NCI-H2227 (cell line): ENCODE data around the gene GSDME.
A peak's percentile ranks its signal among the peaks of the same experiment; 100 is the strongest.

Experiments used
- DNase-seq: peaks from one replicate; lab custom pipeline; 2025; ENCODE audit not compliant: unreplicated experiment; lab: John Stamatoyannopoulos, UW

Gene GSDME

DNA sequence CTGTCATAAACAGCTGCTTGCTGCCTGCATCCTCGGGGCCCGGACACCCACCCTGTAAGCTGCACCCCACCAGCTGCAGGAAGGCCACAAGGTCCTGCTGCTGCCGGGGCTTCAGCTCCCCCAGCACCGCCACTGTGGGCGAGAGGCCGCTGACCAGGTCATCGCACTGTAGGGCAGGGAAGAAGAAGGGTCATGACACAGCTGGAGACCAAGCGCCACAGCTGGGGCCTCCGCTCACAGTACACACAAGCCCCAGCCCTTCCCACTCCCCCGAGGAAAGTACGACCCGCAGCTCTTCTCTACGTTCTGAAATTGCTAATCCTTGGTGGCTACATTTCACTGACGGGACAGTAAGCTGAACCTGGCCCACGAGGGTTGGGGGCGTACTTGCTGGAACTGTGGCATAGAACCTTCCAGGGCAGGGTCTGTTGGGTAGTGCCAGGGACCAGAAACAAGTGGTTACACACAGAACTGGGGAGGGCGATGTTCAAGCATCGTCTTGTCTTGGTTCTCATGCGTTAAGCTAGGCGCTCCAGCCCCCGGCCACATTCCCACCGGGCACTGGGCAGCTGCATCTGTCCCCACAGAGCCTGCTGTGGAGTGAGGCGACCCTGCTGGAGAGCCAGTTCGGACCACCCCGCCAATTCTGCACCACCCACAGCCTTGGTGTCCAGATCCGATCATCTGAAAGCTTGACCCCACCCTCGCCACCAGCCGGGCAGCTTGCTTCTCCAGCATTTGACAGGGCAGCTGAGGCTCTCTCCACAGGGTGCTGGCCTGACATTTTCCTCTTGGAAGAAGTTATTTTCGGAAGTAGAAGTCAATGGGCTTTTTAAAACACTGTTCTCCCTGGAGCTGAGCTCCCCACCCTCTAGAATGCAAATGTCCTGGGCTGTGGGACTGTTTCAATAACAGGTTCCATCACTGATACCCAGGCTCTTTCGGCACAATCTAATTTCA, 50.8 kb downstream of the GSDME start:
- no peak for DNase-seq

DNA sequence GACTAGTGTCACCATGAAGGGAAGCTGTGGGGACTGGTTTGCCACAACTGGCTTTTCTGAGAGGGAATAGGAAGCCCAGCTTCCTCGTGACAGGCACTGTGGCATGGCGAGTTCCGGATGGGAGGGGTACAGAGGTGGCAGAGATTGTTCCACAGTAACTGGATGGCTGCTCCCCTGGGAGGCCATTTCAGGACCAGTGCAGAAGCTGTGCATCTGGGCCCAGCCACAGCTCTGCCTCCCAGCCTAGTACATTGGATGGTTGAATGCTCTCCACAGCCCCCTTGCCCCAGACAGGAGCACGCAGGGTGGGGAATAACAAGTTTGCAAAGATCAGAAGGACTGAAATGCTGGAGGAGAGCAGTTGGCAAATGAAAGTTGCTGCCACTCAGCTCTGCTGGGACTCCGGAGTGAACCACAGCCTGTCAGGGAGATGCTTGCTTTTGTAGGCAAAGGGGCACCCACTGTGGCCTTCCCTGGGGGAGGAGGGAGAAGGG, 51.8 kb downstream of the GSDME start:
- DNase-seq: no peak

DNA sequence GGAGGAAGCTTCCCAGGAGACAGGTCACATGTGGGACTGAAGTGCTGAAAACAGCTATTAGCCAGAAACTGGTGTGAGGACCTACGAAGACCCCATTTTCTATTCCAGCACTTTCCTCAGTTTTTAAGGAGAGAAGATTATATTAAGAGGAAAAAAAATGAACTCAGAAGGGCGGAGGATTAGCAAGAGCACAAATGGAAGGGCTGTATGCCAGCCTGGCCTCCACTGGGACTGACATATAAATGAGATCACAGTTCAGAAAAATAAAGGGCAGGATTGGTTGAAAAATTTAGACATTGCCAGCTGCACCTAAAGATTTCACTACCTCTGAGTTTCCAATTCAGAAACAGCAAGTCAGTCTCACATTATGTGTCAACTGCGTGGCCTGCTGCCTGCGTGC, 53.0 kb downstream of the GSDME start:
- no peak for DNase-seq

- no peak for DNase-seq
Measured at GRCh38 chr7:24703296-24703695, 54.0 kb downstream of the GSDME start.

DNA sequence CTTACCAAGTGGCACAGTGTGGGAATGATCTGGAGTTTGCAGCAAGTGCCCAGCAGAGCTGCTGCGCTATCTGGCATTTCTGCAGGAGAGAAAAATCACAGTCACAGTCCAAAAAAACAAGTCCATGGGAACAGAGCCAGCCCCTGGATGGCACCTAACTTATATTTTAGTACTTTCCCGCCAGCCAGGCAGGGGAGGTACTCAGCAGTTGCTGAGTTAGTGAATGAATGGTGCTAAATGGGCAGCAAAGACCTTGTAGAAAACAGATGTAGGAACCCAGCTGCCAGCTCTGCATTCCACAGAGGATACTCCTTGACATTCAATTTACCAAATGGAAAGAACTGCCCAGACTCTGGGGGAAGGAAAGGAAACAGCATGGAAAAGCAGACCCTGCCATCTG, 54.5 kb downstream of the GSDME start:
- no peak for DNase-seq

DNA sequence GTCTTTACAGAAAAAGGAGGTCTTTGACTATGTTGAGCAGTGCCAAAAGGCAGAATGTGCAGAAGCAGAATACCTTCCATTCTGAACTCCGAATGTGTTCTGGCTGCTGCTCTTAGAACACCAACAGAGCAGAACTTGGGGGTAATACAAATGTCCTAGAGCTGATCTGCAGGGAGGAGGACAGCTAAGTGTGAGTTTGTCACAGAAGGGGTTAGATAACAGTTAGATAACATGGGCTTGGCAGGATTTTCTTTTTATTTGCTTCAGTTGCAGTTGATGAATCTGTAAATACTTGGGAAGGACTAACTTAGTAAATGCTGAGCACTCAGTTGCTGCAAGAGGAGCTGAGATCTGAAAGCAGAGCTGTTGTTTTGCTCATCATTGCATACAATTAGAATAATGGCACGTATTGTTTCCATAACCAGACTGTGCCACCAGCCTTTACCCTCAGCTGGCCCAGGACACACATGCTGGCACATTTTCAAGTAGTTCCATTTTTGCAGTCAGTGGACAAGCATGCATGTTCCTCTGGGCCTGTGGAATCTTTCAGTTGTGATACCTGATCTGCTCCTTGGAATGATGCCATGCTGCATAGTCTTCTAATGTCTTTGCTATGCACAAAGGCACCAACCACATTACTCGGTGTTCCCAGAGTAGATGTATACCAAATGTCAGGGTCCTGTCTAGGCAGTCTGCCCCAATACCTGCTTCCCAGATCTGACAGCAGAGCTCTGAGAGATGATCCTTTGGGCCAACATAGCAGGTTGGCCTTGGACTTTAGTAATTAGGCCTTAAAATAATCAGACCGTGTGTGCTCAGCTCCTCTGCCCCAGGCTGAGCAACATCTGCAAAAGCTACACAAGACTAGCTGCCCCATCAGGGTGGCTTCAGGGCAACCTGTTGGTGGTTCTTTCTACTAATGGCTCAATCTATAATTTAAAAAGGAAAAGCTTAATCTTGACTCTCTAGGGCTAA, 55.7 kb downstream of the GSDME start:
- DNase-seq: no peak

DNA sequence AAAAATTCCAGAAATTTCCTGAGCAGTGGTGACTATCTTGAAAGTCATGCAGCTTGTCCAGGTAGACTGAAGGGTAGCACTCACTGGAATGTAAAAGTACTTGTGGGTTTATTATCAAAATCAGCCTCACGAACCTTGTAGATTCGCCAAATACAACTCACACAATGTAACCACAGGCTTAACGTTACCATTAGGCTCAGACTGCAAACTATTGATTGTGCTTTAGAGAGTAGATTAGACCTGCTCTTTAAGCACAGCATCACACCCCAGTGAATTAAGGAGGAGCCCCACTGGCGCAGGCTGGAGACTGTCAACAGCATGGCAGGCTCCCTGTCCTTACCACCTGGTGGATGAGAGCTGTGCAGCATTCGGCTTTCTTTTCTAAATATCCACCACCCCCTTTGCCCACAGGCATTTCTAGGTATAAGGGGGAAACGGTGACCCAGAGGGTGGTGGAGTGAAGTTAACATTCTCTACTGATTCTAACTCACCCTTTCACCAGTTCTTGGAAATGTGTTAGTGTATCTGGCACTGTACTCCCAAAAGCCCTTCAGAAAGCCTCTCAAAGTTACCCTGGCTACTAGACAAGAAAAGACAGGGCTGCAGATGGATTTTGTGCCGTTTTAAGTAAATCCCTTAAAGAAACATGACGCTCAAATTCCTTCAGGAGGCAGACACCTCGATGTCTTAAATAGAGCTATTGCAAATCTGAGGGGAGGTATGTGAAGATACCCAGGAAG, 56.6 kb downstream of the GSDME start:
- DNase-seq: no peak

- peak; percentile 7 for DNase-seq
Measured at GRCh38 chr7:24698531-24699266, 58.6 kb downstream of the GSDME start.

DNA sequence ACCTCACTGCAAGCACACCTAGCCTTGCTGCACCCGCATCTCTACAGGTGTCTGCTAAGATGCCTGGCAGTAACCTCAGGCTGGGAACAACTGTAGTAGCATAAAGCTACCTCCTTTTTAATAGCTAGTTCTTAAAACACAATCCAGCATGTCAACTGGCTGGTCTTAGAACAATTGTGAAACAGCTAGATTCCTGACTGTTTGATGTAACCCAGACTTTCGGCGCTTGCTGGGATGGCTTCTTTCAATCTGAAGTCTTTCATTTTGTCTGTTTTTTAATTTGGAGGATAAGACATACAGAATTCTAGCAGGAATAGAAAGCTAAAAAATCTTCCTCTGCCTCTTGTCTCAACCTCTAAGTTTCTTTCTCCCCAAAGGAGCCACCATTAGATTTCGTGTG, 59.8 kb downstream of the GSDME start:
- DNase-seq: no peak

GRCh38 chr7:24692592-24692991, 64.7 kb downstream of the GSDME start:
- no peak for DNase-seq

GRCh38 chr7:24690251-24690650, 67.0 kb downstream of the GSDME start:
- no peak for DNase-seq

DNA sequence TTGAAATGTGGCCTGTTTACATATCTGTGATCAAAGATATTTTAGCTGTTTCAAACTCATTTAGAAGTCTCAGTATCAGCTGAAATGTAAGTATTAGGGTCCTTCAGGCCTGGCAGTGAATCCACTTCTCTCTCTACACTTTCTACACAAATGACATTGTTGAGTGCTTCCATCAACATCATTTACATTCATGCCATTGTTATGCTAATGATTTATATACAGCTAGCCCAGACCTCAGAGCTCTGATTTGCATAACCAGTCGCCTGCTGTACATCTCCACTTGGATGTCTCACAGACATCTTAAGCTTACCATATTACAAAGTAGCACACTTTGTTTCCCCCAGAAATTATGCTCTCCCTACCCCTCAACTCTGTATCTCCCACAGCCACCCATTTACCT, 71.6 kb downstream of the GSDME start:
- DNase-seq: no peak

- no peak for DNase-seq
Measured at GRCh38 chr7:24670782-24671181, 86.5 kb downstream of the GSDME start.

DNA sequence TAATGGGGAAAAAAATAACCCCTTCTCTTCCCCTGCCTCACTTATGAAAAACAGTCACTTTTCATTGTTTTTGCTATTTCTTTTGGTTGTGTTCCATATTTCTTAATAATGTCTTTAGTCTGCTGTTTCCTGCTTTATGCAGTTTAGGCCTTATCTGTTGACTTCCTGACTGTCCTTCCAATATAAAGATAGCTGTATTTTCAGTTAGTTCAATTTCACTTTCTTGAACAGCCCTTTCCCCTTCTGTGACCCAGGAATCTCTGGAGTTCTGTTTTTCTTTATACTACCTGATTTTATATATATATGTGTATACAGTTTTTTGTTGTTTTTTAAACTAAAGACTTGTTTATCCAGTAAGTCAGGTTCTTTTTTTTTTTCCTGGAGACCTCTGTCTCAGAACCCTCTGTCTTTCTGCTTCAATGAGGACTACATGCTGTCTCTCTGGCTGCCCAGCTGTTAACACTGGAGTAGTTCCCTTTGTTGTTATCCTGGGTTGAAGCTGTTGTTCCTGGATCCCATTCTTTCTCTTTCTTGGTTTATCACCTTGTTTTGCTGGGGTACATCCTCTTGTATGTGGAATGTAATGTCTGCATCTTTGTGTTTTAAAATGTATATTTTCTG, 87.2 kb downstream of the GSDME start:
- no peak for DNase-seq

DNA sequence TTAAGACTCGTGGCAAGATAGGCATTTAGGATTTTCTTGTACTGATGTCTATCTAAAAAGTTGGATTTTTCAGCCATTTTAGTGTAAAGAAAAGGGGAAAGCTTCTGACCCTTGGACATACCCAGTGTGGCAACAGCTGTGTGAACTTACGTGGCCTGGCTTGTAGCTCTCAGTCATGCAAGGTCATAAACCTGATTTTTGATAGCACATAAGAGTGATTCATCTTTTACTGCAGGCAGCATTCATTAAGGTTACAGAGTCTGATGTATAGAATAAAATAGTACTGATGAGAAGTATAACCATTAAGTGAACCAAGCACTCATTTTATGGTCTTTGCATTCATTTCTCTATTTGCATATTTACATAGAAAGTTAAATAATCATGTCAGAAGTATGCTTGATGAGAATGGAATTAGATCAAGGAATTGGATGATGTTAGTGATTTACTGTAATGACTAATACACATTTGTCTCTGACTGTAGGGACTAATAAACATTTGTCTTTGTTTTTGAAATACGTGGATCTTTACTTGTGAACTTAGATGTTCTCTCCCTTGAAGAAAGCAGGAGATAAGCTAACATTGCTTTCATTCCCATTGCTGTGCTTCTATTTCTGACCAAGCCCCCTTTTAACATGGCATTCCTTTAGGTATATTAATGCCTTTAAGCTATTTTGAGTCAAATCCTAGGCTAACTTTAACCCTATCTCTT, 88.2 kb downstream of the GSDME start:
- DNase-seq: no peak

GRCh38 chr7:24665564-24666294, 91.5 kb downstream of the GSDME start:
- peak; percentile 32 for DNase-seq

- no peak for DNase-seq
Measured at GRCh38 chr7:24660546-24660945, 96.7 kb downstream of the GSDME start.

DNA sequence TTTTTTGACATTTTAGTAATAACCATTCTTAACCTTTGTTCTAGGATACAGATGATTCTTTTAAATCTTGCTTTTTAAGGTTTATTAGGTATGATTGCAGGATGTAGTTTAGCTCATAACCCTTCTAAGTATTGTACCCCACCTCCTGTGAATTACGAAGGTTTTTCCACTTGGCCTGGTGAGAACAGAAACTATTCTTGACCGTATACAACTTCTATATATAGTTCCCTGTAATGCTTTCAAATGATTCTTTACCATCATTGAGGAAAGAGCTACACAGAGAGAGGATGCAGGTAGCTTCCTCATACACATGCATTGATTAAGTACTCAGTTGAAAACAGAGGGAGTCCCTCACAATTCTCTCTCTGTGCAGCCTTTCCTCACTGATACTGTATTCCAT, 97.8 kb downstream of the GSDME start:
- no peak for DNase-seq
